ENCODE data around the gene RRP1B.
"Not testable (repeated sequence)": the region's sequence is repeated elsewhere in the genome, so short reads cannot be mapped to it uniquely, and the experiment has no call there.

RRP1B gene

GRCh38 chr21:43675871-43676270 is 16.5 kb downstream of the RRP1B start:
- H3K4me1 Mint-ChIP-seq (ENCODE audit: low read depth): peaks cover 7% of the 10 kb centered on the region
- no peak overlapping the region for H3K4me3 Mint-ChIP-seq
- H3K27ac Mint-ChIP-seq: no peak overlapping the region
- no peaks in the 10 kb centered on the region for H3K9me3 Mint-ChIP-seq
- H3K27me3 Mint-ChIP-seq (ENCODE audit: low read depth): no peaks in the 10 kb centered on the region
- peaks cover 33% of the 10 kb centered on the region for H3K36me3 Mint-ChIP-seq (ENCODE audit: low read depth)

- no peak overlapping the region for H3K27ac Mint-ChIP-seq
Measured at GRCh38 chr21:43676391-43676790, 17.0 kb downstream of the RRP1B start.

GRCh38 chr21:43679951-43680350 is 20.6 kb downstream of the RRP1B start:
- Mint-ChIP-seq H3K27ac (peak overlapping the region; percentile 6), H3K36me3 (ENCODE audit: low read depth) (peaks cover 37% of the 10 kb centered on the region), H3K9me3 (no peaks in the 10 kb centered on the region), H3K4me1 (ENCODE audit: low read depth) (peaks cover 15% of the 10 kb centered on the region), H3K4me3 (no peak overlapping the region), H3K27me3 (ENCODE audit: low read depth) (no peaks in the 10 kb centered on the region)

More at GRCh38 chr21:43676391-43676790, 17.0 kb downstream of the RRP1B start:
- no peak overlapping the region for H3K4me3 Mint-ChIP-seq
- H3K4me1 Mint-ChIP-seq (ENCODE audit: low read depth): peaks cover 7% of the 10 kb centered on the region
- H3K27me3 Mint-ChIP-seq (ENCODE audit: low read depth): no peaks in the 10 kb centered on the region
- H3K9me3 Mint-ChIP-seq: no peaks in the 10 kb centered on the region
- peaks cover 33% of the 10 kb centered on the region for H3K36me3 Mint-ChIP-seq (ENCODE audit: low read depth)

GRCh38 chr21:43680421-43680820 is 21.1 kb downstream of the RRP1B start:
- Mint-ChIP-seq H3K4me1 (ENCODE audit: low read depth) (peaks cover 16% of the 10 kb centered on the region), H3K36me3 (ENCODE audit: low read depth) (peaks cover 40% of the 10 kb centered on the region)
- H3K4me3 Mint-ChIP-seq; H3K27me3 Mint-ChIP-seq (ENCODE audit: low read depth); H3K27ac Mint-ChIP-seq; H3K9me3 Mint-ChIP-seq: not testable (repeated sequence)

GRCh38 chr21:43681650-43682049 is 22.3 kb downstream of the RRP1B start:
- Mint-ChIP-seq H3K4me1 (ENCODE audit: low read depth) (peaks cover 16% of the 10 kb centered on the region), H3K27ac (no peak overlapping the region), H3K4me3 (no peak overlapping the region), H3K9me3 (no peaks in the 10 kb centered on the region), H3K36me3 (ENCODE audit: low read depth) (peaks cover 44% of the 10 kb centered on the region), H3K27me3 (ENCODE audit: low read depth) (no peaks in the 10 kb centered on the region)

- H3K36me3 Mint-ChIP-seq (ENCODE audit: low read depth): peaks cover 38% of the 10 kb centered on the region
- no peaks in the 10 kb centered on the region for H3K9me3 Mint-ChIP-seq
- peak overlapping the region; percentile 72 for H3K27ac Mint-ChIP-seq
- peaks cover 16% of the 10 kb centered on the region for H3K4me1 Mint-ChIP-seq (ENCODE audit: low read depth)
- H3K27me3 Mint-ChIP-seq (ENCODE audit: low read depth): no peaks in the 10 kb centered on the region
- peak overlapping the region; percentile 2 for H3K4me3 Mint-ChIP-seq
Measured at GRCh38 chr21:43684424-43684823, 25.1 kb downstream of the RRP1B start.

GRCh38 chr21:43686811-43687565 is 27.6 kb downstream of the RRP1B start:
- Mint-ChIP-seq H3K27ac (no peak overlapping the region), H3K27me3 (ENCODE audit: low read depth) (no peaks in the 10 kb centered on the region), H3K36me3 (ENCODE audit: low read depth) (peaks cover 37% of the 10 kb centered on the region), H3K4me1 (ENCODE audit: low read depth) (peaks cover 11% of the 10 kb centered on the region), H3K4me3 (no peak overlapping the region), H3K9me3 (no peaks in the 10 kb centered on the region)

GRCh38 chr21:43687566-43688399 is 28.4 kb downstream of the RRP1B start:
- H3K4me3 Mint-ChIP-seq: no peak overlapping the region
- no peaks in the 10 kb centered on the region for H3K27me3 Mint-ChIP-seq (ENCODE audit: low read depth)
- H3K36me3 Mint-ChIP-seq (ENCODE audit: low read depth): peaks cover 36% of the 10 kb centered on the region
- H3K4me1 Mint-ChIP-seq (ENCODE audit: low read depth): peaks cover 11% of the 10 kb centered on the region
- no peaks in the 10 kb centered on the region for H3K9me3 Mint-ChIP-seq
- H3K27ac Mint-ChIP-seq: no peak overlapping the region

- no peaks in the 10 kb centered on the region for H3K27me3 Mint-ChIP-seq (ENCODE audit: low read depth)
- peaks cover 32% of the 10 kb centered on the region for H3K36me3 Mint-ChIP-seq (ENCODE audit: low read depth)
- H3K4me3 Mint-ChIP-seq: no peak overlapping the region
- H3K4me1 Mint-ChIP-seq (ENCODE audit: low read depth): peaks cover 11% of the 10 kb centered on the region
- no peaks in the 10 kb centered on the region for H3K9me3 Mint-ChIP-seq
- no peak overlapping the region for H3K27ac Mint-ChIP-seq
Measured at GRCh38 chr21:43688906-43689305, 29.5 kb downstream of the RRP1B start.

- Mint-ChIP-seq H3K4me3 (no peak overlapping the region), H3K9me3 (no peaks in the 10 kb centered on the region), H3K4me1 (ENCODE audit: low read depth) (peaks cover 5% of the 10 kb centered on the region), H3K27ac (no peak overlapping the region), H3K27me3 (ENCODE audit: low read depth) (no peaks in the 10 kb centered on the region), H3K36me3 (ENCODE audit: low read depth) (peaks cover 30% of the 10 kb centered on the region)
Measured at GRCh38 chr21:43689556-43690337, 30.4 kb downstream of the RRP1B start.

- no peak overlapping the region for H3K4me3 Mint-ChIP-seq
- H3K4me1 Mint-ChIP-seq (ENCODE audit: low read depth): no peaks in the 10 kb centered on the region
- H3K36me3 Mint-ChIP-seq (ENCODE audit: low read depth): peaks cover 28% of the 10 kb centered on the region
- H3K9me3 Mint-ChIP-seq: no peaks in the 10 kb centered on the region
- no peak overlapping the region for H3K27ac Mint-ChIP-seq
- H3K27me3 Mint-ChIP-seq (ENCODE audit: low read depth): no peaks in the 10 kb centered on the region
Measured at GRCh38 chr21:43690346-43690745, 31.0 kb downstream of the RRP1B start.

GRCh38 chr21:43691086-43691795 is 31.9 kb downstream of the RRP1B start:
- H3K27me3 Mint-ChIP-seq (ENCODE audit: low read depth): no peaks in the 10 kb centered on the region
- H3K36me3 Mint-ChIP-seq (ENCODE audit: low read depth): peaks cover 32% of the 10 kb centered on the region
- H3K9me3 Mint-ChIP-seq: no peaks in the 10 kb centered on the region
- no peak overlapping the region for H3K27ac Mint-ChIP-seq
- H3K4me1 Mint-ChIP-seq (ENCODE audit: low read depth): no peaks in the 10 kb centered on the region
- H3K4me3 Mint-ChIP-seq: no peak overlapping the region

- H3K27me3 Mint-ChIP-seq (ENCODE audit: low read depth): no peaks in the 10 kb centered on the region
- H3K27ac Mint-ChIP-seq: no peak overlapping the region
- no peak overlapping the region for H3K4me3 Mint-ChIP-seq
- H3K4me1 Mint-ChIP-seq (ENCODE audit: low read depth): no peaks in the 10 kb centered on the region
- peaks cover 29% of the 10 kb centered on the region for H3K36me3 Mint-ChIP-seq (ENCODE audit: low read depth)
- H3K9me3 Mint-ChIP-seq: no peaks in the 10 kb centered on the region
Measured at GRCh38 chr21:43691801-43692200, 32.4 kb downstream of the RRP1B start.

GRCh38 chr21:43692949-43693348 is 33.6 kb downstream of the RRP1B start:
- peaks cover 27% of the 10 kb centered on the region for H3K36me3 Mint-ChIP-seq (ENCODE audit: low read depth)
- H3K4me1 Mint-ChIP-seq (ENCODE audit: low read depth): peaks cover 5% of the 10 kb centered on the region
- H3K27me3 Mint-ChIP-seq (ENCODE audit: low read depth): no peaks in the 10 kb centered on the region
- no peak overlapping the region for H3K4me3 Mint-ChIP-seq
- no peak overlapping the region for H3K27ac Mint-ChIP-seq
- H3K9me3 Mint-ChIP-seq: no peaks in the 10 kb centered on the region

Measured in T-helper 1 cell treated with Interleukin-12 subunit alpha and Interleukin-12 subunit beta and Interleukin-4 antibody, amounts not matched to agents 30 μg/mL and 1 μg/mL, for 36 hours (primary cell).